ENCODE measurements around the gene KCNG4. TPM values are rescaled to one million over a fixed set of nuclear protein-coding genes. Genes with fewer than 3 reads are reported as not detected.

Gene KCNG4
- total RNA-seq, 1 experiment from 2014 or later = not detected

- no peak for DNase-seq
- Histone ChIP-seq H4K5ac (ENCODE audit: insufficient read length, low read depth, low read length) (no peak overlapping the region), H2BK5ac (ENCODE audit: insufficient read length, low read length) (no peak overlapping the region), H3K4me1 (ENCODE audit: insufficient read depth, low read length) (no peaks in the 10 kb centered on the region), H3K23ac (ENCODE audit: insufficient read length, low read depth, low read length) (no peak overlapping the region), H3K23me2 (ENCODE audit: insufficient read length, low read depth, low read length, poor library complexity, severe bottlenecking) (no peaks in the 10 kb centered on the region), H3K9me3 (ENCODE audit: control insufficient read depth, low read depth, low read length) (no peaks in the 10 kb centered on the region), H2BK20ac (ENCODE audit: low read depth, low read length, poor library complexity, severe bottlenecking) (no peak overlapping the region), H3K79me2 (ENCODE audit: insufficient read depth, low read length) (no peaks in the 10 kb centered on the region), H3K14ac (ENCODE audit: insufficient read depth, low read length) (no peak overlapping the region; the same call in 1 of the 2 replicates), H2BK12ac (ENCODE audit: insufficient read length, low read depth, low read length) (no peak overlapping the region), H2AFZ (ENCODE audit: low read length) (no peak overlapping the region), H2BK15ac (ENCODE audit: low read depth, low read length) (no peak overlapping the region), H3K79me1 (ENCODE audit: insufficient read depth, low read depth, low read length, poor library complexity, severe bottlenecking) (no peaks in the 10 kb centered on the region), H3K4ac (ENCODE audit: low read depth, low read length) (no peak overlapping the region), H4K20me1 (ENCODE audit: control insufficient read depth, insufficient read depth, insufficient read length) (no peaks in the 10 kb centered on the region), H4K91ac (ENCODE audit: insufficient read length, low read depth, low read length) (no peak overlapping the region), H3K18ac (ENCODE audit: insufficient read length, low read depth, low read length) (no peak overlapping the region), H3T11ph (ENCODE audit: low read length) (no peak overlapping the region), H3K27me3 (ENCODE audit: insufficient read depth, low read length) (no peaks in the 10 kb centered on the region), H4K8ac (replicated peaks; ENCODE audit: insufficient read length, low read depth, low read length) (no peak overlapping the region), H3K27ac (ENCODE audit: insufficient read length, low read depth, low read length) (no peak overlapping the region), H3K4me2 (ENCODE audit: insufficient read depth, insufficient read length, low read length) (no peak overlapping the region), H2AK5ac (ENCODE audit: insufficient read length, low read length) (no peak overlapping the region), H3K56ac (ENCODE audit: insufficient read length, low read depth, low read length) (no peak overlapping the region), H2BK120ac (ENCODE audit: low read depth, low read length, poor library complexity, severe bottlenecking) (no peak overlapping the region), H3K9ac (ENCODE audit: extremely low read depth, insufficient read length, low read length) (no peak overlapping the region)
- H3K4me3 Mint-ChIP-seq = no peak overlapping the region
- no peak overlapping the region for H3K27ac Mint-ChIP-seq
- peaks cover 2 to 11% of the 10 kb centered on the region in 2 experiments; a peak in 2 of 4 replicates for H3K4me1 Mint-ChIP-seq
- H3K9me3 Mint-ChIP-seq = no peaks in the 10 kb centered on the region
- no peak for TF ChIP-seq CTCF (conservative IDR thresholded peaks at IDR 0.05)
- no CpG with 5 or more reads among the region's 25 CpGs for WGBS (ENCODE audit: extremely low coverage, insufficient read length, low lambda C conversion rate)
- H3K36me3 Mint-ChIP-seq (ENCODE audit: insufficient read depth in 1 of 3, low read depth in 3 of 3) = no peaks in the 10 kb centered on the region
- H3K27me3 Mint-ChIP-seq (ENCODE audit: low read depth) = peaks cover 12% of the 10 kb centered on the region
Observed at GRCh38 chr16:84236671-84237070, 3.1 kb downstream of the KCNG4 start.
